Measurements from ENCODE around the gene SLC16A9.

SLC16A9 gene

GRCh38 chr10:59709395-59710125 is at the start of gene SLC16A9:
TSS of gene SLC16A9 (minus strand) at chr10:59709850. CDS start at chr10:59684291, 25,559 bp downstream.
- TF ChIP-seq CTCF (IDR thresholded peaks at IDR 0.05; ENCODE audit: control insufficient read depth, insufficient read depth, low read depth, low read length, missing control alignments), result peak; percentile 37
- H3K4me3 ChIP-seq (ENCODE audit: control insufficient read depth, low read depth, low read length), result peak within 1 kb of the TSS; percentile 62
- no peak for DNase-seq (ENCODE audit: low read depth)

- TF ChIP-seq CTCF (IDR thresholded peaks at IDR 0.05; ENCODE audit: control insufficient read depth, insufficient read depth, low read depth, low read length, missing control alignments), result no peak
- DNase-seq (ENCODE audit: low read depth), result peak; percentile 66
- H3K4me3 ChIP-seq (ENCODE audit: control insufficient read depth, low read depth, low read length), result no peak overlapping the region
These were observed 48.3 kb upstream of the SLC16A9 start for GRCh38 chr10:59757966-59758365.

- no peak for TF ChIP-seq CTCF (IDR thresholded peaks at IDR 0.05; ENCODE audit: control insufficient read depth, insufficient read depth, low read depth, low read length, missing control alignments)
- H3K4me3 ChIP-seq (ENCODE audit: control insufficient read depth, low read depth, low read length), result no peak overlapping the region
- no peak for DNase-seq (ENCODE audit: low read depth)
These were observed 45.3 kb upstream of the SLC16A9 start for GRCh38 chr10:59754951-59755350.

- TF ChIP-seq CTCF (IDR thresholded peaks at IDR 0.05; ENCODE audit: control insufficient read depth, insufficient read depth, low read depth, low read length, missing control alignments), result no peak
- DNase-seq (ENCODE audit: low read depth), result no peak
- no peak within 1 kb of the TSS for H3K4me3 ChIP-seq (ENCODE audit: control insufficient read depth, low read depth, low read length)
These were observed 43.6 kb upstream of the SLC16A9 start, which contains the start of gene MRLN for GRCh38 chr10:59753267-59753666. TSS of gene MRLN (minus strand) at chr10:59753455.

- no peak for DNase-seq (ENCODE audit: low read depth)
- no peak for TF ChIP-seq CTCF (IDR thresholded peaks at IDR 0.05; ENCODE audit: control insufficient read depth, insufficient read depth, low read depth, low read length, missing control alignments)
- no peak overlapping the region for H3K4me3 ChIP-seq (ENCODE audit: control insufficient read depth, low read depth, low read length)
These were observed 42.8 kb upstream of the SLC16A9 start for GRCh38 chr10:59752278-59752940.

GRCh38 chr10:59750155-59750945 is 40.7 kb upstream of the SLC16A9 start:
- no peak for TF ChIP-seq CTCF (IDR thresholded peaks at IDR 0.05; ENCODE audit: control insufficient read depth, insufficient read depth, low read depth, low read length, missing control alignments)
- DNase-seq (ENCODE audit: low read depth), result no peak
- H3K4me3 ChIP-seq (ENCODE audit: control insufficient read depth, low read depth, low read length), result no peak overlapping the region

Data from AG09309 (cell line).